HepG2 (cell line): ENCODE data around the gene MAP3K5. TPM values are rescaled to one million over a fixed set of nuclear protein-coding genes. Genes with fewer than 3 reads are reported as not detected.

Experiments used
- ATAC-seq: fragments of 200-7000 bp; cut with Tn5 transposase; 3 replicates; pipeline ENCODE4 v1.9.1; 2020; ENCODE audit warnings: mild to moderate bottlenecking, moderate library complexity
- BruUV-seq: library from RNA; stranded (reverse); fragments of 400-500 nt; replicated peaks from 2 replicates; lab custom pipeline; 2021; lab: Mats Ljungman, UMichigan
- CTCF ChIA-PET: fragments of 300-600 bp; formaldehyde crosslinking; extraction: SDS; loops from one replicate; lab custom pipeline; 2021; ENCODE audit warnings: low total read pairs, inconsistent platforms, low intra/inter-chr PET ratio; lab: Yijun Ruan, JAX
- POLR2A ChIA-PET: fragments of 350-600 bp; sonication (Branson Sonifier 250); formaldehyde crosslinking; loops from one replicate; lab custom pipeline; 2020; ENCODE audit warnings: antibody characterized with exemption, inconsistent platforms; lab: Yijun Ruan, JAX
- DNase-seq: peaks from one replicate; pipeline ENCODE4 v3.0.0-alpha.2; 2015; ENCODE audit warnings: low spot score
- FAIRE-seq: peaks from 3 replicates; lab custom pipeline; 2011; peaks lifted over from hg19 to GRCh38; lab: Jason Lieb, UNC
- H2AFZ ChIP-seq: one replicate; pipeline ENCODE4 v1.6.1; 2011; ENCODE audit warnings: low read length, inconsistent platforms
- H3K27ac ChIP-seq: fragments of 300-600 bp; 3 replicates; pipeline ENCODE4 v1.8.0; 2011; ENCODE audit warnings: mixed run types, mild to moderate bottlenecking, mixed read lengths, low read length, inconsistent platforms; ENCODE audit not compliant: insufficient read depth; ENCODE audit errors: extremely low read length
- H3K27me3 ChIP-seq, 2 experiments: fragments of 200-600 bp in 1 of 2; 2 replicates in 1 of 2; 3 replicates in 1 of 2; pipeline versions ENCODE4 v1.6.0 to v1.8.0; 2011; ENCODE audit warnings: low read length in 2 of 2, mild to moderate bottlenecking in 2 of 2, moderate library complexity in 2 of 2, inconsistent platforms in 1 of 2; ENCODE audit not compliant: insufficient read depth in 2 of 2, control insufficient read depth in 1 of 2
- H3K36me3 ChIP-seq, 2 experiments: fragments of 200-600 bp in 1 of 2; replicated peaks in 1 of 2; 2 replicates in 1 of 2; 3 replicates in 1 of 2; pipeline versions ENCODE4 v1.5.1 to v1.8.0; 2011; ENCODE audit warnings: low read length in 2 of 2, inconsistent platforms in 1 of 2; ENCODE audit not compliant: insufficient read depth in 2 of 2, control insufficient read depth in 1 of 2
- H3K4me1 ChIP-seq: 2 replicates; pipeline ENCODE4 v1.5.1; 2012; ENCODE audit warnings: low read length, inconsistent platforms; ENCODE audit not compliant: insufficient read depth
- H3K4me2 ChIP-seq: 2 replicates; pipeline ENCODE4 v1.6.0; 2011; ENCODE audit warnings: low read depth, low read length, inconsistent platforms
- H3K4me3 ChIP-seq, 3 experiments: fragments of 200-600 bp in 1 of 3; sonication (generic), shearing (Covaris generic) in 1 of 3; replicated peaks in 1 of 3; 2 replicates each; pipeline ENCODE4 v1.5.1; 2011 to 2016; ENCODE audit warnings: low read length in 3 of 3, inconsistent platforms in 2 of 3, low read depth in 2 of 3, mild to moderate bottlenecking in 2 of 3, control low read depth in 1 of 3, mixed read lengths in 1 of 3; ENCODE audit not compliant: insufficient read depth in 1 of 3
- H3K79me2 ChIP-seq: one replicate; pipeline ENCODE4 v1.6.1; 2011; ENCODE audit warnings: low read length, inconsistent platforms; ENCODE audit not compliant: insufficient read depth
- H3K9ac ChIP-seq: 2 replicates; pipeline ENCODE4 v1.6.0; 2011; ENCODE audit warnings: mild to moderate bottlenecking, low read depth, low read length, inconsistent platforms; ENCODE audit not compliant: insufficient read depth
- H3K9me3 ChIP-seq: 2 replicates; pipeline ENCODE4 v1.5.1; 2012; ENCODE audit warnings: mild to moderate bottlenecking, low read length
- H4K20me1 ChIP-seq: 2 replicates; pipeline ENCODE4 v1.6.0; 2011; ENCODE audit warnings: inconsistent platforms, mild to moderate bottlenecking, low read length, moderate library complexity; ENCODE audit not compliant: insufficient read depth
- DNMT3B ChIP-seq: conservative IDR thresholded peaks from 2 replicates; pipeline ENCODE4 v1.6.1; 2016; ENCODE audit warnings: missing biosample characterization, control low read depth
- ELF1 ChIP-seq: sonication (generic); formaldehyde crosslinking; IDR thresholded peaks from 2 replicates; pipeline ENCODE4 v1.4.0; 2020; ENCODE audit warnings: missing genetic modification reagents
- ETV5 ChIP-seq: IDR thresholded peaks from 2 replicates; pipeline ENCODE4 v1.6.1; 2018; ENCODE audit warnings: missing biosample characterization, missing genetic modification reagents, inconsistent platforms, borderline replicate concordance
- EZH2 ChIP-seq: conservative IDR thresholded peaks from 2 replicates; pipeline ENCODE4 v1.6.1; 2012; ENCODE audit warnings: mild to moderate bottlenecking, low read depth, low read length, moderate library complexity
- PPARG ChIP-seq: conservative IDR thresholded peaks from 2 replicates; pipeline ENCODE4 v1.6.1; 2016; ENCODE audit warnings: missing biosample characterization, missing genetic modification reagents
- YY1 ChIP-seq: IDR thresholded peaks from 2 replicates; pipeline ENCODE4 v1.6.1; 2011; ENCODE audit warnings: low read length, low read depth, moderate library complexity, mild to moderate bottlenecking; ENCODE audit not compliant: insufficient read depth, insufficient replicate concordance
- ZNF121 ChIP-seq: sonication (generic); formaldehyde crosslinking; IDR thresholded peaks from 2 replicates; pipeline ENCODE4 v1.5.0; 2020; ENCODE audit warnings: mild to moderate bottlenecking, missing genetic modification reagents
- ZNF142 ChIP-seq: sonication (generic); formaldehyde crosslinking; IDR thresholded peaks from 2 replicates; pipeline ENCODE4 v1.4.0; 2020; ENCODE audit warnings: missing genetic modification reagents
- ZNF205 ChIP-seq: IDR thresholded peaks from 2 replicates; pipeline ENCODE4 v1.6.1; 2018; ENCODE audit warnings: missing biosample characterization, missing genetic modification reagents
- ZNF547 ChIP-seq: sonication (generic); formaldehyde crosslinking; IDR thresholded peaks from 2 replicates; pipeline ENCODE4 v1.5.1; 2020; ENCODE audit warnings: mild to moderate bottlenecking, missing genetic modification reagents
- ZNF570 ChIP-seq: sonication (generic); formaldehyde crosslinking; IDR thresholded peaks from 2 replicates; pipeline ENCODE4 v1.4.0; 2020; ENCODE audit warnings: mild to moderate bottlenecking, missing genetic modification reagents, borderline replicate concordance
- ZNF747 ChIP-seq: sonication (generic); formaldehyde crosslinking; IDR thresholded peaks from 2 replicates; pipeline ENCODE4 v1.8.1; 2023; ENCODE audit warnings: missing genetic modification reagents, mild to moderate bottlenecking, borderline replicate concordance
- ZNF766 ChIP-seq: sonication (generic); formaldehyde crosslinking; IDR thresholded peaks from 2 replicates; pipeline ENCODE4 v1.5.0; 2020; ENCODE audit warnings: missing genetic modification reagents, borderline replicate concordance
- ZSCAN22 ChIP-seq: sonication (generic); formaldehyde crosslinking; IDR thresholded peaks from 2 replicates; pipeline ENCODE4 v1.4.0; 2020; ENCODE audit warnings: mild to moderate bottlenecking, missing genetic modification reagents
- ZSCAN9 ChIP-seq: IDR thresholded peaks from 2 replicates; pipeline ENCODE4 v1.6.1; 2016; ENCODE audit warnings: borderline replicate concordance
- WGBS: methylation state at CpG from one replicate; pipeline ENCODE4 v1.1.6; 2017; ENCODE audit warnings: low lambda C conversion rate; 5-methylcytosine and 5-hydroxymethylcytosine counted together
- in situ Hi-C: cut with HindIII; loops from 2 replicates; pipeline ENCODE4 v1.10.0; 2017; ENCODE audit warnings: low pct_unique_long_range_greater_than_20kb; ENCODE audit not compliant: extremely low pct_ligation_motif_present
- intact Hi-C: fragments of 100-400 bp; cut with micrococcal nuclease; formaldehyde crosslinking; loops from one replicate; pipeline ENCODE4 v1.10.0; 2022; ENCODE audit not compliant: unreplicated experiment
- polyA plus RNA-seq, 8 experiments: library from polyadenylated mRNA; depleted of rRNA in 3 of 8; stranded (reverse) in 7 of 8; unstranded in 1 of 8; fragments of >200 nt; fragmentation: Illumina TruSeq in 4 of 8; extraction: Trizol in 4 of 8; gene quantifications; 2 replicates each; pipeline versions ENCODE4 v1.2.1 to v1.2.3, GENCODE V29; 2011 to 2016; ENCODE audit warnings: low read depth in 4 of 8, missing spikeins in 1 of 8, mixed read lengths in 1 of 8; ENCODE audit not compliant: insufficient read depth in 1 of 8
- total RNA-seq, 5 experiments: library from RNA; depleted of rRNA; stranded (reverse); fragments of >200 nt; fragmentation: Illumina TruSeq; extraction: Trizol; gene quantifications; 2 replicates each; pipeline ENCODE4 v1.2.3, GENCODE V29; 2016; ENCODE audit warnings: low read depth in 1 of 5
- TF ChIP-seq, protein P1 (sequence below): sonication (generic); formaldehyde crosslinking; IDR thresholded peaks from 2 replicates; pipeline ENCODE4 v1.5.0; 2020; ENCODE audit warnings: missing genetic modification reagents

Gene MAP3K5
- total and polyA plus RNA-seq, 2 of the 13 experiments (the other 11 are each of a cell fraction or from before 2014, with no cell fraction given) = not detected

DNA sequence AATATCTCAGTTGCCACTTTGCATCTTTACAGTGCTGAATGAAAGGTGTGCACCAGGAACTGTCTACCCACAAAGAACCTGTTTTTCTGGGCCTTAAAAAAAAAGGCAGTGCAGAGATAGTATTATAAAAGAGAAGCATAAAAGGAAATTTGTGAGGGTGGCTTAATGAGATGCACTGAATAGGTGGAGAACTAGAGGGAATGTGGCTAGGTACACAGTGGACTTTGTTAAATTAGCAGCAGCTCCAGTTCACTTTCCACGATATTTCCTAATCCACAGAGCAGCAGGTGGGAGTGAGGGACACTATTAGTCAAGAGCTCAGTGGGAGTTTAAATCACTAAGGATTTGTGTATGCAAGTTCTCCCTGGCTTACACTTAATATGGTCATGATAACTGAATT lies 280.9 kb downstream of the MAP3K5 start:
- H3K36me3 ChIP-seq = no peaks in the 10 kb centered on the region
- in situ Hi-C loops = no loop called here
- H3K27me3 ChIP-seq = no peaks in the 10 kb centered on the region; a peak in 1 of 5 replicates
- no peak overlapping the region for H3K9ac ChIP-seq
- FAIRE-seq (no peak), ATAC-seq (no peak), DNase-seq (no peak)
- H3K79me2 ChIP-seq = no peaks in the 10 kb centered on the region
- no peak overlapping the region for H3K4me2 ChIP-seq
- POLR2A ChIA-PET = no interaction called here
- intact Hi-C loops = no loop called here
- no peak for TF ChIP-seq ZNF547 (CRISPR knock-in tag)
- no peak for TF ChIP-seq ZNF570
- no peak for TF ChIP-seq ZNF747 (CRISPR knock-in tag)
- no peak for TF ChIP-seq DNMT3B (CRISPR knock-in tag)
- TF ChIP-seq EZH2 = no peak
- TF ChIP-seq ZNF766 = no peak
- no peak for TF ChIP-seq ELF1
- TF ChIP-seq PPARG (CRISPR knock-in tag) = no peak
- TF ChIP-seq ZSCAN22 = no peak
- CTCF ChIA-PET = no interaction called here
- no TSS peak for BruUV-seq
- H2AFZ ChIP-seq = no peak overlapping the region
- no peak overlapping the region for H3K27ac ChIP-seq
- 5% methylated on average over 1 of the region's 1 CpG for WGBS
- H4K20me1 ChIP-seq = no peaks in the 10 kb centered on the region
- no peaks in the 10 kb centered on the region for H3K9me3 ChIP-seq
- H3K4me1 ChIP-seq = no peaks in the 10 kb centered on the region
- H3K4me3 ChIP-seq = no peak overlapping the region

GRCh38 chr6:136510782-136511181 lies 281.5 kb downstream of the MAP3K5 start:
- Histone ChIP-seq H3K27ac (no peak overlapping the region), H3K9ac (no peak overlapping the region), H3K4me3 (no peak overlapping the region), H3K9me3 (no peaks in the 10 kb centered on the region), H3K27me3 (no peaks in the 10 kb centered on the region), H3K4me1 (no peaks in the 10 kb centered on the region), H4K20me1 (no peaks in the 10 kb centered on the region), H3K4me2 (no peak overlapping the region), H3K36me3 (no peaks in the 10 kb centered on the region), H3K79me2 (no peaks in the 10 kb centered on the region), H2AFZ (no peak overlapping the region)
- ChIA-PET CTCF (no interaction called here), POLR2A (no interaction called here)
- in situ Hi-C loops = no loop called here
- DNase-seq (no peak), ATAC-seq (no peak), FAIRE-seq (no peak)
- WGBS = 60% methylated on average over 4 of the region's 4 CpGs
- intact Hi-C loops = no loop called here
- BruUV-seq = no TSS peak
- TF ChIP-seq ZNF142 (CRISPR knock-in tag) (no peak), YY1 (no peak), ZNF121 (CRISPR knock-in tag) (no peak), ZNF205 (no peak), ZSCAN9 (no peak), ETV5 (CRISPR knock-in tag) (no peak)
- TF ChIP-seq, protein P1, sequence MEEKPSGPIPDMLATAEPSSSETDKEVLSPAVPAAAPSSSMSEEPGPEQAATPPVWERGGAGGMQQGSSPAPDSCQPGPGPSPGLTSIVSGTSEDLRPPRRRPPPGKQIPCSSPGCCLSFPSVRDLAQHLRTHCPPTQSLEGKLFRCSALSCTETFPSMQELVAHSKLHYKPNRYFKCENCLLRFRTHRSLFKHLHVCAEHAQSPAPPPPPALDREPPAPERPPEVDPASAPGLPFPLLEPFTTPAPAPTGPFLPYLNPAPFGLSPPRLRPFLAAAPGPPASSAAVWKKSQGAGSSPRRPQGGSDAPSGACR (CRISPR knock-in tag) = no peak
